ENCODE measurements around the gene ADGRA1.
"Not testable (repeated sequence)": the region's sequence is repeated elsewhere in the genome, so short reads cannot be mapped to it uniquely, and the experiment has no call there.

The ADGRA1 gene

DNA sequence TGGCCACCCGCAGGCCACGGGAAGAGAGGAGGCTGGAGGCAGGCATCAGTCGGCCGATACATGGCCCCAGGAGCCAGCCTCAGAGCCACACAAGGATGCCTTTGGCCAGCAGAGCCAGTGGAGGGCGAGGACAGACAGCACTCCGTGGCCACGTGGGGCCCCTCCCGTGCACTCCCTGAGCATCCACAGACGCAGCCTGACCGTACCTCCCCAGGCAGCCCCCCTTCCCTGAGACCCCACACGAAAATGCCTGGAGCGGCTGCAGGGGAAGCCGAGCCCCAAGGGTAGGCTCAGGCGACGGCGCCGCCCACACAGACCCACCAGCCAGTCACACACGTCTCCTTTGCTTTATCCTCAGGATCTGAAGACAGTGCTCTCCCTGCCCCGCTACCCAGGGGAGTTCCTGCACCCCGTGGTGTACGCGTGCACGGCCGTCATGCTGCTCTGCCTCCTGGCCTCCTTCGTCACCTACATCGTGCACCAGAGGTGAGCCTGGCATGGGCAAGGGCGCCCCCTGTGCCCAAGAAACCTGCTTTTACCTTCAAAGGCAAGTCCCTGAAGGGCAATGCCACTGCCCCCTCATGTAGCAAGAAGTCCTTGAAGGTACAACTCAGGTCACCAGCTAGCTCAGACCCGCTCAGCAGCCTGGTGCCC is 9.0 kb downstream of the ADGRA1 start:
- DNase-seq (ENCODE audit: low read depth), result no peak

GRCh38 chr10:133097418-133097817 is 9.7 kb downstream of the ADGRA1 start:
- DNase-seq (ENCODE audit: low read depth), result no peak

DNA sequence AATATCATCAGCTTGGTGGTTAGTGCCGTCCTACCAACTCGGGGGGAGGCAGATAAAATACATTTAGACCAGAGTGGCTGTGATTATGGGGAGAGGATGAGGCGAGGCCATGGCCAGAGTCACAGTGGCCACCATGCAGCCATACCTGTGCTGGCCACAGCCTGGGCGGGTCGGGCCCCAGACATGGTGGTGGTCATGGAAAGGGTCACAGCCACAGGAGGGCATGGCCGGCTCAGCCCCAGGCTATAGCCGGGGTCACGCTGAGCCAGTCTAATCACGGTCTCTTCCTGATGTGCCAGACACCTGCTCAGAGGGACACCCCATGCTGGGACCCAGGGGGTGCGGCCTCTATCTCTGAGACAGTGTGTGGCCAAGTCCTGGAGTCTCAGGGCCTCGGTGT is 10.2 kb downstream of the ADGRA1 start:
- DNase-seq (ENCODE audit: low read depth), result no peak

DNA sequence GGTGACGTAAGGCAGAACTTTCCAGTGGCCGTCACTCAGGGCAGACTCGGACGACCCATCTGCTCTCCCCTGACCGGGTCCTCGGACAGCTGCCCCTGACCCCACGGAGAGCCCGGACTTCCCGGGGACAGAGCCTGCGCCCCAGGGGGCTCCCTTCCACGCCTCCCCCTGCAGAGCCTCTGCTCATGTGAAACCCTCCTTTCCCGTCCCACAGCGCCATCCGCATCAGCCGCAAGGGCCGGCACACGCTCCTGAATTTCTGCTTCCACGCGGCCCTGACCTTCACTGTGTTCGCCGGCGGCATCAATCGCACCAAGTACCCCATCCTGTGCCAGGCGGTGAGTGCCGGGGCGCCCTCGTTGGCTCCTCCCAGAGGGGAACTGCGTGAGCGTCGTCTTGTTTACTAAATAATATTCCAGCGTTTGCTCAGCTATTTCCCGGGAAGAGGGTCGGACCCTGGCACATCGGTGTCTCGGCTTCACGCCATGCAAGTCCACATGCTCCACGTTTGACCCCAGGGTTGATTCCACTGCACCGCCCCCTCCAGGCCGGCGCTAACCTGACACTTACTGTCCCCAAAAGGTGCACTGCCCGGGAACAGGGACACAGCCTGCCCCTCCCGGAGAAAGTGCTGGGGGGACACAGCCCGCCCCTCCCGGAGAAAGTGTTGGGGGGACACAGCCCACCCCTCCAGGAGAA is 10.9 kb downstream of the ADGRA1 start:
- DNase-seq (ENCODE audit: low read depth), result no peak

- DNase-seq (ENCODE audit: low read depth), result no peak
Observed at GRCh38 chr10:133099571-133099970, 11.8 kb downstream of the ADGRA1 start.

DNA sequence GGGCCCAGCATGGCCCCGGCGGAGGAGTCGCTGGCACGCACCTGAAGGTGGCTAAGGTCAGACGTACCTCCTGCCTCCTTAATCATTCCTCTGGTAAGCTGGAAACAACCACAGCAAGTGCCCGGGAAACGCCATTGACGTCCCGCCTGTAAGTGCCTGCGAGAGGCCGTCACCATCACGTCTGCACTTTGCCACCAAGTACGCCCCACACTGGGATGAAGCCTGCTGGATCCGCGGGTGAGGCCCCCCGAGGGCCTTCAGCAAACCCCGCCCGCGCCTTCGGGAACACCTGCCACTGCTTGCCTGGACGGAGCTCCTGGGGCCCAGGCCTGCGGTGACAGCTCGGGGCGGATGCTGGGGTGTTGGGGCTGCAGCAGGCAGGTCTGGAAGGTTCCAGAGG is 12.5 kb downstream of the ADGRA1 start:
- no peak for DNase-seq (ENCODE audit: low read depth)

DNA sequence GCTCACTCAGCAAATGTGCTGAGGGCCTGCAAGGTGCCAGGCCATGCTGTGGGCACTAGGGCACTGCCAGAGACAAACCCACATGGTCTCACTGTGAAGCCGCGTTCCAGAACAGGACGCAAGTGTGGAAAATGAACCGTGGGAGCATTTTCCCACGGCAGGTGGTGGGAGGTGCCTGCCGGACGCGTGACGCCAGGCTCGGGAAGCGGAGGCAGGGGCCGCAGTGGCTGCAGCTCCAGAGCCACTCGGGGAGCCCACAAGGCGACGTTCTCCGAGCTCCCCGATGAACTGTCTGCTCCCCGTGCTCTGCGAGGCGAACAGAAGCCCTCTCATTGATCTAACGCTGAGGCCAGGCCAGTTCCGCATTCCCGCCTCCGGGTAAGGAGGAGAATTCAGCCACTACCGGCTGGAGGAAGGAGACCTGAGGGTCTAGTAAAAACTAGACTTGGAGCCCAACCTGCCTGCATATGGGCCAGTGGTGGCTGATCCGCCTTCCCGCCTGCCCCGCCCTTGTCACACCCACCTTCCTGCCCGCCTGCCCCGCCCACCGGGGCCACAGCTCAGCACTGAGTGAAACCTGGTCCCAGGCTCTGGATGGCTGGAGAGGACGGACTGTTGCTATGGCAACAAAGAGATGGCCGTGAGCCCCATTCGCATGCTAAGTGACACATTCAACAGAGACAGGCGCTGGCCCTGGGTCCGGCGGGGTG is 13.1 kb downstream of the ADGRA1 start:
- no peak for DNase-seq (ENCODE audit: low read depth)

DNA sequence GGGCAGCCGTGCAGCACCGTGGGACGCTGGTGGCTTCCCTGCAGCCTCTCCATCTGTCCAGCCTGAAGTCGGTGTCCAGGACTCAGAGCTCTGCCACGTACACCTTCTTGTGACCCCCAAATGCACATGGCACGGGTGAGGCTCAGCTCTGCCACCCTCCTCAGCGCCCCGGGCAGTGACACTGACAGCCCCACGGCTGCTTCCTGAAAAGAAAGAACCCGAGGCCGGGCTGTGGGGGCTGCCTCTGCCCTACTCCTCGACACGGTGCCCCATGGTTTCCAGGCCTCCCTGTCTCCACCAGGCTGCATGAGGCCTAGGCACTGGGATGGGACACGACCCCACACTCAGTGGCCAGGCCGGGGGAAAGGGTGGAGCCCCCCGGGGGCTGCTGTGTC is 13.7 kb downstream of the ADGRA1 start:
- no peak for DNase-seq (ENCODE audit: low read depth)

DNA sequence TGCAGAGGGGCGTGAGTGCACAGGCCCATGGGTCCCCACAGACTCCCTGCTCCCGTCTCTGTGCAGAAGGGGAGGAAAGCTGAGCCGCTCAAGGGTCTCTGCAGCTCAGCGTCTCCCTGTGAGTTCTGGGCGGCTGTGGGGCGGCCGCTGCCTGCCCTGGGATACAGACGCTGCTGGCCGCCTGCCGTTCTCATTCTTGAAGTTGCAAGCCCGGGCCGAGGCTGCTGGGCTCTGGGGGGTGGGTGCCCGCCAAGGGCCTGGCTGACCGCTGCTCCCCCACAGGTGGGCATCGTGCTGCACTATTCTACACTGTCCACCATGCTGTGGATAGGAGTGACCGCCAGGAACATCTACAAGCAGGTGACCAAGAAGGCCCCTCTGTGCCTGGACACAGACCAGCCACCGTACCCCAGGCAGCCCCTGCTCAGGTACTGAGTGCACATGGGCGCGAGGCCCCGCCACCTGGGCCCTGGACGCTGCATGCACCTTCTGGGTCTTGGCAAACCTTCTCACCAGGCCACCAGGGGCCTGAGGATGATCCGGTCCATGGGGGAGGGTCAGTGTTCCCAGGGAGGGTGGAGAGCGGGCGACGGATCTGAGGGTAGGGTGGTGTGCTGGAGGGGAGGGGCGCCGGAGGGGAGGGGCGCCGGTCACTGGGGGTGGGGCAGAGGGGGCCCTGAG is 14.8 kb downstream of the ADGRA1 start:
- no peak for DNase-seq (ENCODE audit: low read depth)

- DNase-seq (ENCODE audit: low read depth), result no peak
Observed at GRCh38 chr10:133103311-133103910, 15.7 kb downstream of the ADGRA1 start.

DNA sequence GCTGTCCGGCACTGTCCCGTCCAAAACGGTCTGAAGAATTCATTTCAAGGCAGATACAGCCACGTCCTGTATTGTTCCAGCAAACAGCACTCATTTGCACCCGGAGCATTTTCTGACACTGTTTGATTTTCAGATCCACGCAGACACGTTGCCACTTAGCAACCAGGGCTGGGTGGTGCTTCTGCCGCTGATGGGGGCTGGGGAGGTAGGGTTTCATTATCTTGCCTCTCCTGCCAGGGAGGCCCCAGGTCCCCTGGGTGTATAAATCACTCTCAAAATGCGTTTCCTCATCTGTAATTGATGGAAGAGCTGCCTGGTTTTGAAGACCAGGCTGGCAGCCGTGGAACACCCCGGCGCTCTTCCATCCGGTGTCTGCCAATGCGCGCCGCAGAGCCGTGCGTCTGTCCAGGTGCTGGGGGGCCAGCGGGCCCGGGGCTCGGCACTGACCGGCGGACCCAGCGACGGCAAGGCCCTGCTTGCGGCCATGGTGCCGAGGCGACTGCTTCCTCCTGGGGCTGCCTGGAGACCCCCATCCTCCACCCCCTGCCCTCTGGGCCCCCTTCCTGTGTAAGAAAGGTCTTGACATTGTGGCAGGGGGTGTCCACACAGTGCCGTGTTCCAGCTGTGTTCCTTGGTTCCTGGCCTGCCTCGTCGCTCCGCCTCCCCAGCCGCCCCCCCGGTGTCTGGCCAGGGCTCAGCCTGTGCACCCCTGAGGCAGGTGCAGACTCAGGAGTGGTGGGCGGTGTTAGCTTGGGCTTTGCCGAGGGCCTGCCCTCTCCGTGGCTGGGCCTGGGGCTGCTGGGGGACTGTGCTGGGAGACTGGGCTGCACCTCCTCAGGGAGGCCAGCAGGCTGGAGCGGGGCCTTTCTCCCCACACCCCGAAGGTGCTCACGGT is 16.6 kb downstream of the ADGRA1 start:
- DNase-seq (ENCODE audit: low read depth), result no peak

DNA sequence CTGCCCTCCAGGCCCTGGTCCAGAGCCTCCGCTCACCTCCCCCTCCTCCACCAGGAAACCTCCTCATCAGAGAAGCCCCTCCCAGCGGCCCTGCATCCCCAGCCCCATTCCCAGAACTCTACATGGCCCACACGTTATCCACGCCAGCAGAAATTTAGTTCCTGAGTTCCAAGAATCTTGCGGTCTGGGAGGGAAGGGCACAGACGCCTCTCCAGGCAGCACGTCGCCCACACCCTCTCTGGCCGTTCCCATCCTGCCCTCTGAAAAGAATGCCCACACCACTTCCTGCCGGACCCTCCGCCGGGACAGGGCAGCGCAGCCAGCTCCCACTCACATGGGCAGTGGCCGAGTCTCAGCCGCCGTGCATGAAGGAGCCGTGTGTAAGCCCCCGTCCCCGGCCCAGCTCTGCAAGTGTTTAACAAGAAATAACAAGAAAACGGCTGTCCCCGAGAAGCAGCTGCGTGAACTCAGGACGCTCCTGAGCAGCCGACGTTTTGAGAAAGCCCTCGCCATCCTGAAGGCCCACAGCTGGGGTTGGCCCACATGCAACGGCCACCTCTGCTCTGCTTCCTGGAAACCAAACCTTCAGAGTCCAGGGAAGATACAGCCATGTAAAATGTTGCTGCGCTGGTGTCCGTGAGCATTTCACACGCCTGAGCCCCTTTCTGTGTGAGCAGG is 17.4 kb downstream of the ADGRA1 start:
- no peak for DNase-seq (ENCODE audit: low read depth)

DNA sequence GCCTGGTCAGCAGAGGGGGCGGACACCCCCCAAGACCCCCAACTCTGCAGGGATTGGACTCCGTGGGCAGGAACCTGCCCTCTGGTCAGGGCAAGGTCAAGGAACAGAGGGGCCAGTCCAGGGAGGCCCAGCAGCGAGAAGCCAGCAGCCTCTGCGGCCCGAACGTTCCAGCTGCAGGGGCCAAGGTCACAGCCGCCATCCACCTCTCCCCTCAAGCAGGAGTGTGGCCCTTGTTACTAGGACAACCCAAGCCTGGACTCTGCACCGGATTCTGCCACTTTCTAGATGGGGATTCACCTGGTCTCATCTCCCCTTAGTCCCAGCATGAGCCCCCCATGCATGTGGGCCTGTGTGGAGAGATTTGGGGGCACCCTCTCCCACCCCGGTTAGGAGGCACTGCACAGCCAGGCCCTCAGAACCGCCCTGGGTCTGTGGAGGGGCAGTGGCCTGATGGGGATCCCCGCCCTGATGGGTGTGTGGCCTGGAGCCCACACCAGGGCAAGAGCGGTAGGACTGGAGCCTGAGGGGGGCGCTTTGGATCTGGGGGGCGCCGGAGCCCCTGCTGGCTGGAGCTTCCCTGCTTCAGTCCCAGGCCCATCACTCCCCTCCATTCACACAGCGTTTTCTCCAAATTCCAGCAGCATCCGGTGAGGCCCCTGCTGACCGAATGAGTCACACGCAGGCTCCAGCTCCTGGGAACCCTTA is 18.1 kb downstream of the ADGRA1 start:
- no peak for DNase-seq (ENCODE audit: low read depth)

- no peak for DNase-seq (ENCODE audit: low read depth)
Observed at GRCh38 chr10:133106516-133106915, 18.8 kb downstream of the ADGRA1 start.

DNA sequence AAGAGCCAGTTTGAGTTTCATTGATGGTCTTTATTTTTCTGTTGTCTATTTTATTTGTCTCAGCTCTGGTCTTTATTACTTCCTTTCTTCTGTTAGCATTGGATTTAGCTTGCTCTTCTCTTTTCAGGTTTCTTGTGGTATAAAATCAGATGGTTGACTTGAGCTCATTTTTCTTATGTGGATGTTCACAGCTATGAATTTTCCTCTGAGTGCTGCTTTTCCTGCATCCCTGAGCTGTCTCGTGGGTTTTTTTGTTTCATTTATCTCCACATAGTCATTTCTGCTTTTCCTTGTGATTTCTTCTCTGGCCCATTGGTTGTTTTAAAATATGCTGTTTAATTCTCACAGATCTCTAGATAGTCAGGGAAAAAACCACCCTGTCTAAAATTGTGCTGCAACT is 19.7 kb downstream of the ADGRA1 start:
- DNase-seq (ENCODE audit: low read depth), result no peak

DNA sequence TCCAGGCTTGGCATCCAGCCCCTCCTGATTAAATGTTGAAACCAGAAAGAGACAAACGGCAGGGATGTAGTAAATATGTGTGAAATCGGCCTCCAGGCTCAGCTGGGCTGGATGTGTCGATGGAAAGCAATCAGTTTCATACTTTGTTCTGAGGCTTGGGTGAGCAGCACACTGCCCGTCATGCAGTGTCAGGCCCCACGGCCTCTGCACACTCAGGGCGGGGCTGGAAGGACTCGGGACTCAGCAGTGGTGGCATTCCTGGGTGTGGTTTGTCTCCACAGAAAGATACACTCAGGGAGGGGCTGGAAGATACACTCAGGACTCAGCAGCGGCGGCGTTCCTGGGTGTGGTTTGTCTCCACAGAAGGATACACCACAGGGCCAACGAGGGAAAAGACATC is 22.0 kb downstream of the ADGRA1 start:
- no peak for DNase-seq (ENCODE audit: low read depth)

GRCh38 chr10:133110133-133110532 is 22.4 kb downstream of the ADGRA1 start:
- DNase-seq (ENCODE audit: low read depth), result no peak

- DNase-seq (ENCODE audit: low read depth), result no peak
Observed at GRCh38 chr10:133110609-133111275, 23.0 kb downstream of the ADGRA1 start.

GRCh38 chr10:133111640-133112039 is 23.9 kb downstream of the ADGRA1 start:
- not testable (repeated sequence) for DNase-seq (ENCODE audit: low read depth)

Measured in fibroblast of gingiva (primary cell).